HG02623 (cell line): Measurements from ENCODE around the gene SDF2L1.
"Not testable (repeated sequence)": the region's sequence is repeated elsewhere in the genome, so short reads cannot be mapped to it uniquely, and the experiment has no call there.

Experiments used
- ATAC-seq: cut with Tn5 transposase; IDR thresholded peaks from one replicate; pipeline ENCODE4 v1.9.1; 2021; ENCODE audit warnings: moderate library complexity; ENCODE audit not compliant: unreplicated experiment

SDF2L1 gene

GRCh38 chr22:21659864-21660525 is 17.9 kb downstream of the SDF2L1 start:
- no peak for ATAC-seq

- ATAC-seq = no peak
Measured at GRCh38 chr22:21660904-21661303, 18.8 kb downstream of the SDF2L1 start.

GRCh38 chr22:21661991-21662390 is 19.9 kb downstream of the SDF2L1 start:
- ATAC-seq = no peak

GRCh38 chr22:21663738-21664137 is 21.6 kb downstream of the SDF2L1 start:
- ATAC-seq = no peak

GRCh38 chr22:21665047-21665851 is 23.1 kb downstream of the SDF2L1 start:
- ATAC-seq = no peak

GRCh38 chr22:21666786-21667185 is 24.7 kb downstream of the SDF2L1 start:
- ATAC-seq = no peak

- ATAC-seq = no peak
Measured at GRCh38 chr22:21669026-21669425, 26.9 kb downstream of the SDF2L1 start.

GRCh38 chr22:21672107-21672629 is 30.1 kb downstream of the SDF2L1 start:
- no peak for ATAC-seq

GRCh38 chr22:21673534-21674321 is 31.6 kb downstream of the SDF2L1 start:
- no peak for ATAC-seq

GRCh38 chr22:21674638-21675245 is 32.6 kb downstream of the SDF2L1 start:
- no peak for ATAC-seq

GRCh38 chr22:21677606-21678443 is 35.7 kb downstream of the SDF2L1 start:
- ATAC-seq = no peak

- not testable (repeated sequence) for ATAC-seq
Measured at GRCh38 chr22:21678842-21679241, 36.7 kb downstream of the SDF2L1 start.

GRCh38 chr22:21679383-21679782 is 37.3 kb downstream of the SDF2L1 start:
- ATAC-seq = no peak

- ATAC-seq = no peak
Measured at GRCh38 chr22:21680830-21681565, 38.9 kb downstream of the SDF2L1 start.

GRCh38 chr22:21681566-21682370 is 39.7 kb downstream of the SDF2L1 start:
- ATAC-seq = no peak

- no peak for ATAC-seq
Measured at GRCh38 chr22:21682385-21683175, 40.5 kb downstream of the SDF2L1 start.

GRCh38 chr22:21683401-21683811 is 41.3 kb downstream of the SDF2L1 start:
- no peak for ATAC-seq
